H9 (cell line): Measurements from ENCODE around the gene GRIK3. TPM values are rescaled to one million over a fixed set of nuclear protein-coding genes. Genes with fewer than 3 reads are reported as not detected.

Experiments used
- DNase-seq: peaks from one replicate; pipeline ENCODE4 v3.0.0-alpha.2; 2017
- H2AFZ ChIP-seq: one replicate; pipeline ENCODE4 v1.6.1; 2013; ENCODE audit warnings: mild to moderate bottlenecking, low read length, control low read depth, moderate library complexity
- H2AK5ac ChIP-seq: 2 replicates; pipeline ENCODE4 v1.6.1; 2013; ENCODE audit warnings: low read length, control low read depth, mixed read lengths; ENCODE audit not compliant: insufficient read length
- H2BK120ac ChIP-seq: one replicate; pipeline ENCODE4 v1.6.1; 2013; ENCODE audit warnings: low read depth, mild to moderate bottlenecking, low read length, control low read depth, inconsistent platforms; ENCODE audit not compliant: poor library complexity, severe bottlenecking
- H2BK12ac ChIP-seq: 2 replicates; pipeline ENCODE4 v1.6.1; 2013; ENCODE audit warnings: low read length, control low read depth, mixed read lengths, low read depth; ENCODE audit not compliant: insufficient read length
- H2BK15ac ChIP-seq: 2 replicates; pipeline ENCODE4 v1.6.1; 2013; ENCODE audit warnings: low read depth, low read length, control low read depth
- H2BK20ac ChIP-seq: one replicate; pipeline ENCODE4 v1.6.1; 2013; ENCODE audit warnings: low read depth, mild to moderate bottlenecking, low read length, control low read depth, inconsistent platforms; ENCODE audit not compliant: poor library complexity, severe bottlenecking
- H2BK5ac ChIP-seq: 2 replicates; pipeline ENCODE4 v1.6.1; 2013; ENCODE audit warnings: low read length, control low read depth, mixed read lengths; ENCODE audit not compliant: insufficient read length
- H3K14ac ChIP-seq: 2 replicates; pipeline ENCODE4 v1.6.1; 2013; ENCODE audit warnings: low read length, control low read depth; ENCODE audit not compliant: insufficient read depth
- H3K18ac ChIP-seq: 2 replicates; pipeline ENCODE4 v1.6.1; 2013; ENCODE audit warnings: low read depth, mild to moderate bottlenecking, mixed read lengths, low read length, control low read depth; ENCODE audit not compliant: insufficient read length
- H3K23ac ChIP-seq: 2 replicates; pipeline ENCODE4 v1.6.1; 2013; ENCODE audit warnings: low read length, control low read depth, mixed read lengths, low read depth; ENCODE audit not compliant: insufficient read length
- H3K23me2 ChIP-seq: 2 replicates; pipeline ENCODE4 v1.6.1; 2013; ENCODE audit warnings: low read depth, mild to moderate bottlenecking, mixed read lengths, low read length, control low read depth; ENCODE audit not compliant: insufficient read length, poor library complexity, severe bottlenecking
- H3K27ac ChIP-seq: 2 replicates; pipeline ENCODE4 v1.5.1; 2013; ENCODE audit warnings: low read length, control low read depth, mixed read lengths, low read depth; ENCODE audit not compliant: insufficient read length
- H3K27me3 ChIP-seq: 2 replicates; pipeline ENCODE4 v1.6.1; 2013; ENCODE audit warnings: low read length, control low read depth, inconsistent platforms; ENCODE audit not compliant: insufficient read depth
- H3K4ac ChIP-seq: 2 replicates; pipeline ENCODE4 v1.6.1; 2013; ENCODE audit warnings: low read depth, mild to moderate bottlenecking, control low read depth, inconsistent platforms, low read length, moderate library complexity
- H3K4me1 ChIP-seq: 2 replicates; pipeline ENCODE4 v1.6.1; 2013; ENCODE audit warnings: low read length, control low read depth, inconsistent platforms; ENCODE audit not compliant: insufficient read depth
- H3K4me2 ChIP-seq: 2 replicates; pipeline ENCODE4 v1.6.1; 2013; ENCODE audit warnings: low read length, control low read depth, mixed read lengths; ENCODE audit not compliant: insufficient read length, insufficient read depth
- H3K56ac ChIP-seq: 2 replicates; pipeline ENCODE4 v1.6.1; 2013; ENCODE audit warnings: low read depth, mild to moderate bottlenecking, mixed read lengths, low read length, control low read depth; ENCODE audit not compliant: insufficient read length
- H3K79me1 ChIP-seq: 2 replicates; pipeline ENCODE4 v1.6.1; 2013; ENCODE audit warnings: low read depth, mild to moderate bottlenecking, moderate library complexity, low read length, control low read depth, inconsistent platforms; ENCODE audit not compliant: insufficient read depth, poor library complexity, severe bottlenecking
- H3K79me2 ChIP-seq: 2 replicates; pipeline ENCODE4 v1.6.1; 2013; ENCODE audit warnings: low read length, control low read depth, inconsistent platforms; ENCODE audit not compliant: insufficient read depth
- H3K9ac ChIP-seq: 2 replicates; pipeline ENCODE4 v1.6.1; 2013; ENCODE audit warnings: low read length, control low read depth, mixed read lengths; ENCODE audit not compliant: insufficient read length; ENCODE audit errors: extremely low read depth
- H3K9me3 ChIP-seq: one replicate; pipeline ENCODE4 v1.6.1; 2013; ENCODE audit warnings: low read depth, low read length, inconsistent platforms; ENCODE audit not compliant: control insufficient read depth
- H3T11ph ChIP-seq: one replicate; pipeline ENCODE4 v1.6.1; 2013; ENCODE audit warnings: mild to moderate bottlenecking, low read length, control low read depth, inconsistent platforms
- H4K20me1 ChIP-seq: one replicate; pipeline ENCODE4 v1.6.1; 2013; ENCODE audit not compliant: control insufficient read depth, insufficient read length, insufficient read depth
- H4K5ac ChIP-seq: 2 replicates; pipeline ENCODE4 v1.6.1; 2013; ENCODE audit warnings: low read depth, mild to moderate bottlenecking, mixed read lengths, low read length, control low read depth; ENCODE audit not compliant: insufficient read length
- H4K8ac ChIP-seq: replicated peaks from 2 replicates; pipeline ENCODE4 v1.6.1; 2013; ENCODE audit warnings: low read length, control low read depth, mixed read lengths, low read depth; ENCODE audit not compliant: insufficient read length
- H4K91ac ChIP-seq: 2 replicates; pipeline ENCODE4 v1.6.1; 2013; ENCODE audit warnings: low read depth, mild to moderate bottlenecking, moderate library complexity, mixed read lengths, low read length, control low read depth; ENCODE audit not compliant: insufficient read length
- H3K27ac Mint-ChIP-seq, 3 experiments: 2 replicates in 2 of 3; 3 replicates in 1 of 3; pipeline ENCODE4 v1.8.0; 2020 to 2021; ENCODE audit warnings: mixed read lengths in 3 of 3, mild to moderate bottlenecking in 1 of 3, moderate library complexity in 1 of 3
- H3K27me3 Mint-ChIP-seq: 2 replicates; pipeline ENCODE4 v1.8.0; 2021; ENCODE audit warnings: low read depth, mild to moderate bottlenecking, moderate library complexity, mixed read lengths
- H3K36me3 Mint-ChIP-seq, 3 experiments: 2 replicates in 2 of 3; 3 replicates in 1 of 3; pipeline ENCODE4 v1.8.0; 2020 to 2021; ENCODE audit warnings: low read depth in 3 of 3, mixed read lengths in 3 of 3; ENCODE audit not compliant: insufficient read depth in 1 of 3
- H3K4me1 Mint-ChIP-seq, 2 experiments: 2 replicates each; pipeline ENCODE4 v1.8.0; 2020; ENCODE audit warnings: mixed read lengths in 2 of 2
- H3K4me3 Mint-ChIP-seq, 2 experiments: 2 replicates in 1 of 2; 3 replicates in 1 of 2; pipeline ENCODE4 v1.8.0; 2020 to 2021; ENCODE audit warnings: mild to moderate bottlenecking in 2 of 2, mixed read lengths in 2 of 2, moderate library complexity in 1 of 2
- H3K9me3 Mint-ChIP-seq, 2 experiments: 2 replicates in 1 of 2; 3 replicates in 1 of 2; pipeline ENCODE4 v1.8.0; 2020; ENCODE audit warnings: mild to moderate bottlenecking in 2 of 2, mixed read lengths in 2 of 2, moderate library complexity in 1 of 2
- WGBS: extraction: QIAGEN DNeasy Blood & Tissue Kit; methylation state at CpG from one replicate; pipeline ENCODE4 v1.1.7; 2013; ENCODE audit warnings: missing lambda C conversion rate, low lambda C conversion rate, mixed read lengths; ENCODE audit not compliant: insufficient read length; ENCODE audit errors: extremely low coverage; 5-methylcytosine and 5-hydroxymethylcytosine counted together
- total RNA-seq: library from RNA; stranded (reverse); gene quantifications from 2 replicates; pipeline ENCODE4 v1.2.1, GENCODE V29; 2021
- TF ChIP-seq, protein P1 (sequence below): fragments of 200-600 bp; sonication (generic); conservative IDR thresholded peaks from 3 replicates; pipeline ENCODE4 v1.8.0; 2021; ENCODE audit warnings: antibody characterized with exemption, mild to moderate bottlenecking

Gene GRIK3
- total RNA-seq, 1 experiment from 2014 or later, result 1.7 TPM

DNA sequence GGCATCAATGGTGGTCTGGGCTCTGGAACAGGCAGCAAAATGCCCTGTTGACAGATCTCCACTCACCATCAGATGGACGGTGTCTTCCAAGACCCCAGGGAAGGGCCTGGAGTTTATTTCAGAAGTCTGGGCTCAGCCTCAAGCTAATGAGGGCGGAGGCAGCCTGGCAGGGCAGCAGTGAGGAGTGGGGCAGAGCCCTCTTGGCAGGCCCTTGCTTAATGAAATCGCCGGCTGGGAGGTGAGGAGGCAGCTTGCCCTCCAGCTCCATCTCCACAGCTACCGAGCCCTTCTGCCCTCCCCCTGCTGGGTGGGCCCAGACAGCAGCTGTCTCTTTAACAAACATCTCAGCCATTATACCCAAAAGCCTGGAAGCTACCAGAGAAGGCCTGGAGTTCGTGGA lies 22.0 kb upstream of the GRIK3 start:
- Histone ChIP-seq H3K27me3 (no peaks in the 10 kb centered on the region), H2BK120ac (no peak overlapping the region), H3K79me1 (no peaks in the 10 kb centered on the region), H3T11ph (no peak overlapping the region), H2BK12ac (no peak overlapping the region), H3K9me3 (no peaks in the 10 kb centered on the region), H4K91ac (no peak overlapping the region), H2BK15ac (no peak overlapping the region), H3K4ac (no peak overlapping the region), H2AFZ (no peak overlapping the region), H3K9ac (no peak overlapping the region), H3K4me1 (no peaks in the 10 kb centered on the region; the same call in 1 of the 2 replicates), H2BK20ac (no peak overlapping the region), H3K23ac (no peak overlapping the region), H3K4me2 (no peak overlapping the region), H4K5ac (no peak overlapping the region), H4K8ac (no peak overlapping the region), H3K14ac (no peak overlapping the region), H3K79me2 (no peaks in the 10 kb centered on the region), H3K23me2 (no peaks in the 10 kb centered on the region), H3K56ac (no peak overlapping the region), H2AK5ac (no peak overlapping the region), H4K20me1 (no peaks in the 10 kb centered on the region), H3K18ac (no peak overlapping the region), H2BK5ac (no peak overlapping the region), H3K27ac (no peak overlapping the region)
- Mint-ChIP-seq H3K27me3 (peaks cover 5% of the 10 kb centered on the region), H3K27ac (no peak overlapping the region; a peak in 1 of 7 replicates), H3K4me3 (no peak overlapping the region; a peak in 1 of 5 replicates), H3K4me1 (peaks cover 30 to 33% of the 10 kb centered on the region in 2 experiments), H3K36me3 (no peaks in the 10 kb centered on the region), H3K9me3 (no peaks in the 10 kb centered on the region; a peak in 1 of 5 replicates)
- DNase-seq, result peak; percentile 48
- TF ChIP-seq, protein P1, sequence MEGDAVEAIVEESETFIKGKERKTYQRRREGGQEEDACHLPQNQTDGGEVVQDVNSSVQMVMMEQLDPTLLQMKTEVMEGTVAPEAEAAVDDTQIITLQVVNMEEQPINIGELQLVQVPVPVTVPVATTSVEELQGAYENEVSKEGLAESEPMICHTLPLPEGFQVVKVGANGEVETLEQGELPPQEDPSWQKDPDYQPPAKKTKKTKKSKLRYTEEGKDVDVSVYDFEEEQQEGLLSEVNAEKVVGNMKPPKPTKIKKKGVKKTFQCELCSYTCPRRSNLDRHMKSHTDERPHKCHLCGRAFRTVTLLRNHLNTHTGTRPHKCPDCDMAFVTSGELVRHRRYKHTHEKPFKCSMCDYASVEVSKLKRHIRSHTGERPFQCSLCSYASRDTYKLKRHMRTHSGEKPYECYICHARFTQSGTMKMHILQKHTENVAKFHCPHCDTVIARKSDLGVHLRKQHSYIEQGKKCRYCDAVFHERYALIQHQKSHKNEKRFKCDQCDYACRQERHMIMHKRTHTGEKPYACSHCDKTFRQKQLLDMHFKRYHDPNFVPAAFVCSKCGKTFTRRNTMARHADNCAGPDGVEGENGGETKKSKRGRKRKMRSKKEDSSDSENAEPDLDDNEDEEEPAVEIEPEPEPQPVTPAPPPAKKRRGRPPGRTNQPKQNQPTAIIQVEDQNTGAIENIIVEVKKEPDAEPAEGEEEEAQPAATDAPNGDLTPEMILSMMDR, result 0 out of 3 replicates have a peak, but pooled peaks have one; percentile 10
- no CpG with 5 or more reads among the region's 6 CpGs for WGBS
